ENCODE data around the gene CCDC6. TPM values are rescaled to one million over a fixed set of nuclear protein-coding genes. Genes with fewer than 3 reads are reported as not detected.

Gene CCDC6
- total and polyA plus RNA-seq, 2 of the 4 experiments (the other 2 are of a cell fraction): 21.8 to 30.8 TPM

DNA sequence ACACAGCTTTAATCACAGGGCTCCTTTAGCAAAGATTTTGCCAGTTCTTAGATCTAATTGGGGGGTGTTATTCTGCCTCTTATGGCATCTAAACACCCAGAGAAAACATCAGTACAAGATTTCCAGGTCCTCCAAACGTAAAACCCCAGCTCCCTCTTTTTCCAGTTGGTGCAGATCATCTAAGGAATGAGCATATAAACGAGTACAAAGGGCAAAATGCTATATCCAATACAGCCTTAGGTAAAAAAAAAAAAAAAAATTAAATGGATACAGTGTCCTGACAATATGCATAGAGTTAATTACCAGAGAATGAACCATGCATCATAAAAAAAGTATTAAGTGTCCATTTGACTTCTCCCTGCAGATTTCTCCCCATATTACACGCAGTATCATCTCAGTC is 50.3 kb downstream of the CCDC6 start:
- Histone ChIP-seq H3K23ac (ENCODE audit: low read depth, low read length) (no peak overlapping the region), H3K9me1 (ENCODE audit: insufficient read depth, low read length) (peaks cover 9% of the 10 kb centered on the region; the same call in 1 of the 2 replicates), H3K27ac (ENCODE audit: insufficient read depth, low read length) (no peak overlapping the region), H2BK15ac (ENCODE audit: low read depth, low read length) (no peak overlapping the region), H4K20me1 (ENCODE audit: insufficient read depth, low read length) (peaks cover 22% of the 10 kb centered on the region), H4K5ac (ENCODE audit: low read depth, low read length) (no peak overlapping the region), H3K27me3 (ENCODE audit: control insufficient read depth, insufficient read depth, low read length) (no peaks in the 10 kb centered on the region), H3K9ac (ENCODE audit: low read depth, low read length) (no peak overlapping the region), H3K18ac (ENCODE audit: low read depth, low read length) (no peak overlapping the region), H3K14ac (replicated peaks; ENCODE audit: low read depth, low read length) (no peak overlapping the region), H2AFZ (replicated peaks; ENCODE audit: low read length, poor library complexity) (no peak overlapping the region), H4K8ac (ENCODE audit: low read depth in 2 of 2, low read length in 2 of 2) (no peak overlapping the region), H3K4ac (ENCODE audit: low read depth, low read length) (no peak overlapping the region), H3K4me2 (ENCODE audit: low read depth, low read length) (no peak overlapping the region), H2BK20ac (ENCODE audit: low read depth, low read length) (no peak overlapping the region), H2AK5ac (ENCODE audit: low read depth, low read length) (no peak overlapping the region), H3K4me1 (ENCODE audit: control insufficient read depth, insufficient read depth, low read length) (peaks cover 6% of the 10 kb centered on the region), H2BK5ac (ENCODE audit: low read depth, low read length, poor library complexity, severe bottlenecking) (no peak overlapping the region), H3K9me3 (ENCODE audit: control insufficient read depth, insufficient read depth, low read length) (no peaks in the 10 kb centered on the region), H3K36me3 (ENCODE audit: control insufficient read depth, insufficient read depth, low read length) (no peaks in the 10 kb centered on the region), H2BK120ac (ENCODE audit: low read depth, low read length) (no peak overlapping the region), H3K79me1 (ENCODE audit: low read depth in 1 of 2, low read length in 2 of 2) (peaks cover 28 to 64% of the 10 kb centered on the region in 2 experiments), H2AK9ac (replicated peaks; ENCODE audit: low read depth, low read length, poor library complexity) (no peak overlapping the region), H3K4me3 (ENCODE audit: insufficient read depth, low read depth, low read length) (no peak overlapping the region), H4K91ac (ENCODE audit: insufficient read depth, low read depth, low read length) (no peak overlapping the region), H3K56ac (ENCODE audit: extremely low read depth, insufficient read depth, low read length) (no peak overlapping the region)
- ATAC-seq (ENCODE audit: low read depth) (no peak), DNase-seq (no peak)
- intact Hi-C loops (cut with micrococcal nuclease): no loop called here
- in situ Hi-C loops (cut with MboI; ENCODE audit: low sequenced_read_pairs): no loop called here
- TF ChIP-seq ELK1 (IDR thresholded peaks at IDR 0.05; ENCODE audit: borderline replicate concordance, low read depth, low read length) (no peak), POLR2A (IDR thresholded peaks at IDR 0.05; ENCODE audit: low read depth, low read length) (no peak), CEBPB (IDR thresholded peaks at IDR 0.05; ENCODE audit: low read depth, low read length) (no peak), CHD1 (IDR thresholded peaks at IDR 0.05; ENCODE audit: low read depth, low read length) (no peak), NFE2L2 (IDR thresholded peaks at IDR 0.05; ENCODE audit: low read depth, low read length) (no peak), SMC3 (IDR thresholded peaks at IDR 0.05; ENCODE audit: low read depth, low read length) (no peak), BHLHE40 (IDR thresholded peaks at IDR 0.05; ENCODE audit: low read depth, low read length) (no peak), MAFK (IDR thresholded peaks at IDR 0.05; ENCODE audit: low read depth, low read length) (no peak), RCOR1 (IDR thresholded peaks at IDR 0.05; ENCODE audit: insufficient replicate concordance, low read length) (no peak), MXI1 (IDR thresholded peaks at IDR 0.05; ENCODE audit: borderline replicate concordance, low read depth, low read length) (no peak), RFX5 (IDR thresholded peaks at IDR 0.05; ENCODE audit: low read depth, low read length) (no peak), RAD21 (IDR thresholded peaks at IDR 0.05; ENCODE audit: low read length) (no peak), FOS (IDR thresholded peaks at IDR 0.05; ENCODE audit: low read depth, low read length) (no peak), MAZ (IDR thresholded peaks at IDR 0.05; ENCODE audit: borderline replicate concordance, low read depth, low read length) (no peak)
- TF ChIP-seq, protein P1, sequence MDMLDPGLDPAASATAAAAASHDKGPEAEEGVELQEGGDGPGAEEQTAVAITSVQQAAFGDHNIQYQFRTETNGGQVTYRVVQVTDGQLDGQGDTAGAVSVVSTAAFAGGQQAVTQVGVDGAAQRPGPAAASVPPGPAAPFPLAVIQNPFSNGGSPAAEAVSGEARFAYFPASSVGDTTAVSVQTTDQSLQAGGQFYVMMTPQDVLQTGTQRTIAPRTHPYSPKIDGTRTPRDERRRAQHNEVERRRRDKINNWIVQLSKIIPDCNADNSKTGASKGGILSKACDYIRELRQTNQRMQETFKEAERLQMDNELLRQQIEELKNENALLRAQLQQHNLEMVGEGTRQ (IDR thresholded peaks at IDR 0.05; ENCODE audit: low read depth, low read length): no peak
- TF ChIP-seq, protein P2, sequence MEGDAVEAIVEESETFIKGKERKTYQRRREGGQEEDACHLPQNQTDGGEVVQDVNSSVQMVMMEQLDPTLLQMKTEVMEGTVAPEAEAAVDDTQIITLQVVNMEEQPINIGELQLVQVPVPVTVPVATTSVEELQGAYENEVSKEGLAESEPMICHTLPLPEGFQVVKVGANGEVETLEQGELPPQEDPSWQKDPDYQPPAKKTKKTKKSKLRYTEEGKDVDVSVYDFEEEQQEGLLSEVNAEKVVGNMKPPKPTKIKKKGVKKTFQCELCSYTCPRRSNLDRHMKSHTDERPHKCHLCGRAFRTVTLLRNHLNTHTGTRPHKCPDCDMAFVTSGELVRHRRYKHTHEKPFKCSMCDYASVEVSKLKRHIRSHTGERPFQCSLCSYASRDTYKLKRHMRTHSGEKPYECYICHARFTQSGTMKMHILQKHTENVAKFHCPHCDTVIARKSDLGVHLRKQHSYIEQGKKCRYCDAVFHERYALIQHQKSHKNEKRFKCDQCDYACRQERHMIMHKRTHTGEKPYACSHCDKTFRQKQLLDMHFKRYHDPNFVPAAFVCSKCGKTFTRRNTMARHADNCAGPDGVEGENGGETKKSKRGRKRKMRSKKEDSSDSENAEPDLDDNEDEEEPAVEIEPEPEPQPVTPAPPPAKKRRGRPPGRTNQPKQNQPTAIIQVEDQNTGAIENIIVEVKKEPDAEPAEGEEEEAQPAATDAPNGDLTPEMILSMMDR (conservative IDR thresholded peaks at IDR 0.05; ENCODE audit: low read depth, low read length): no peak
- ChIA-PET POLR2A (ENCODE audit: unreplicated experiment) (no interaction called here), CTCF (interaction anchor here (1.0 kb wide), 1 partner anchor 12 kb away, joined by 3 read pairs; no protein-coding TSS in a partner anchor)
- dilution Hi-C loops (cut with HindIII; ENCODE audit: low sequenced_read_pairs, unreplicated experiment): no loop called here
- 100% methylated on average over 1 of the region's 3 CpGs; no CpG with 5 or more reads in 1 of the 2 experiments for WGBS, 2 experiments (ENCODE audit: extremely low coverage in 2 of 2, insufficient read length in 1 of 2)
- BruUV-seq (replicated peaks): no TSS peak

Data from IMR-90 (cell line).